ENCODE results near the gene PELI3.

PELI3 gene

GRCh38 chr11:66475349-66476172 lies 8.9 kb downstream of the PELI3 start:
- DNase-seq (no peak), ATAC-seq (no peak)

GRCh38 chr11:66476173-66476840 lies 9.6 kb downstream of the PELI3 start:
- ATAC-seq (no peak), DNase-seq (no peak)

DNA sequence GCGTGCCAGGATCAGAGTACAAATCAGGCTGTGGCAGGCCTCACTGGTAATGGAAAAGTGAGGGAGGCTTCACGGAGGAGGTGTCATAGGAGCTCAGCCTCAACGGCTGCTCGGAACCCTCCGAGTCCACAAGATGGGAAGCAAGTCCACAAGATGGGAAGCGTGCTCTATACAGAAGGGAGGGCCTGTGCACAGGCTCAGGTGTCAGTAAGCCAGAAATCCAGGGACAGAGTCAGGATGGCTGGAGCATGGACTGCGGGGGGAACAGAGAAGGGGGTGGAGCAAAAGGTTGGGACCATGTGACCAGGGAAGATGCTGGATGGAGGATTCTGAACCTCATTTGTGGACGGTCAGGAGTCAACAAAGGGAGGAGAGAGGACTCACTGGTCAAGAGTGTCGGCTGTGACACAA lies 10.1 kb downstream of the PELI3 start:
- DNase-seq, result no peak

GRCh38 chr11:66477263-66478201 lies 10.8 kb downstream of the PELI3 start:
- ATAC-seq (no peak), DNase-seq (no peak)

More for the DNA sequence above, 10.1 kb downstream of the PELI3 start:
- ATAC-seq, result no peak

DNA sequence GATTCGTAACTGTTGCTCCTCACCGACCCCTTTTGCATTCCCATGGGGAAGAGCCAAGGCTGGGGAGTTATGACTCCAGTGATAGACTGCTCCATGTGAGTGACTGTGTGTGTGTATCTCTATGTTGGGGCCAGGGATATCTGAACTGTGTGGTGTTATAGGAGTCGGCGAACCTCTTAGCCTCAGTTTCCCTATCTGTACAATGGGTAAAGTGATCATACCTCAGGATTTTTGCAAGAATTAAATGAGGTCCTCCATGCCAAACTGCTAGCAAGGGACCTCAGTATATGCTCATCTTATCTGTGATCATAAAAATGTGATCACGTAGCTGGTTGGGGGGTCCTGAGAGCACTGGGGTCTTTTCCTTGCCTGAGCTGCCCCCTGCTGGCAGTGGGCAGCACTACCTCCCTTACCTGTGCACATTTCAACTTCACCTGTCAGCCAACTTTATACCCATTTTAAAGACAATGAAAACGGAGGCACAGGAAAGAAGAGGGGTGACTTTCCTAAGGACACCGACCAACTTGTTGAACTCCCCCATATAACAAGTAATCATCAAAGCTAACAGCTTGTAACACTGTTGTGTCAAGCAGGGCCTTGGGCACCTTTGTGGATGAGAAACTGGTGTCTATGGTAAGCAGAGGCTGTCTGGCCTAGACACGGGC lies 12.2 kb downstream of the PELI3 start:
- ATAC-seq (no peak), DNase-seq (peak; percentile 60)

GRCh38 chr11:66479394-66480116 lies 12.8 kb downstream of the PELI3 start:
- DNase-seq, result no peak
- ATAC-seq, result no peak

- DNase-seq (peak; percentile 98), ATAC-seq (peak; percentile 99)
These were observed 13.6 kb downstream of the PELI3 start, which contains the start of gene DPP3 for GRCh38 chr11:66480117-66480938. TSS of gene DPP3 (plus strand) at chr11:66480434. CDS start at chr11:66482201, 1,767 bp downstream.

DNA sequence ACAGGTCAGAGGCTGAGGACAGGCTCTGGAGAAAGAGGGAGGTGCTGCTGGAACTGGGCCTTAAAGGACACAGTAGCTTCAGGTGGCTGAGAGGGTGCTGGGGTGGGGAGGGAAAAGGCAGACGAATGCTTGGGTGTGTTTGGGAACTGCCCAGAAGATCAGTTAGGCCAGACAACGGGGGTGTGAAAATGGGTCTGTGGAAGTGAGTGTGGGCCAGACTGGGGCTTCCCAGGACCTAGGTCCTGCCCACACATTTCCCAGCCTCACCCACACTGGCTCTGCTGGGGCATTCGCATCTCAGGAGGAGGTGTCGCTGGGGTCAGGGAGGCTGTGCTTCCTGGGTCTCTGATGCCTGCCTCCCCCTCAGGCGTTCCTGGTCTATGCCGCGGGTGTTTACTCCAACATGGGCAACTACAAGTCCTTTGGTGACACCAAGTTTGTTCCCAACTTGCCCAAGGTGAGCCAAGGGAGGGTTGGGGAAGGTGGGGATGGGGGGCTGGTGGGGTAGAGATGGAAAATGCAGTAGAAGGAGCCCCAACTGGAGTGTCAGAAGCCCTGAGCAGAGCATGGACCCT lies 18.2 kb downstream of the PELI3 start:
- DNase-seq (no peak), ATAC-seq (no peak)

- no peak for DNase-seq
- ATAC-seq, result no peak
These were observed 22.3 kb downstream of the PELI3 start for GRCh38 chr11:66488957-66489356.

DNA sequence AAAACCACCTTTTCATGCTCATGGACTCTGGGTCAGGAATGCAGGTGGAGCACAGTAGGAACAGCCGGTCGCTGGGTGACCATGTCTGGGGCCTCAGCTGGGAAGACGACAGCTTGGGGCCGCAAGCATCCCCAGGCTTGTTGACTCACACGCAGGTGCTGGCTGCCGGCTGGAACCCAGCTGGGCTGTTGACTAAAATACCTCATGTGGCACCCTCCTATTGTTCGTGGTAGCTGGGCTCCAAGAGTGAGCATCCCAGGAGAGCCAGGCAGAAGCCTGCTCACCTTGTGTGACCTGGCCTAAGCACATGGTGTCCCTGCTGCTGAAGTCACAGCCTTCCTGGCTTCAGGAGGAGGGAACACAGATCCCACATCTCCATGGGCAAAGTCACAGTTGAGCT lies 22.9 kb downstream of the PELI3 start:
- ATAC-seq, result no peak
- no peak for DNase-seq

GRCh38 chr11:66491315-66491935 lies 24.7 kb downstream of the PELI3 start:
- ATAC-seq (no peak), DNase-seq (no peak)

DNA sequence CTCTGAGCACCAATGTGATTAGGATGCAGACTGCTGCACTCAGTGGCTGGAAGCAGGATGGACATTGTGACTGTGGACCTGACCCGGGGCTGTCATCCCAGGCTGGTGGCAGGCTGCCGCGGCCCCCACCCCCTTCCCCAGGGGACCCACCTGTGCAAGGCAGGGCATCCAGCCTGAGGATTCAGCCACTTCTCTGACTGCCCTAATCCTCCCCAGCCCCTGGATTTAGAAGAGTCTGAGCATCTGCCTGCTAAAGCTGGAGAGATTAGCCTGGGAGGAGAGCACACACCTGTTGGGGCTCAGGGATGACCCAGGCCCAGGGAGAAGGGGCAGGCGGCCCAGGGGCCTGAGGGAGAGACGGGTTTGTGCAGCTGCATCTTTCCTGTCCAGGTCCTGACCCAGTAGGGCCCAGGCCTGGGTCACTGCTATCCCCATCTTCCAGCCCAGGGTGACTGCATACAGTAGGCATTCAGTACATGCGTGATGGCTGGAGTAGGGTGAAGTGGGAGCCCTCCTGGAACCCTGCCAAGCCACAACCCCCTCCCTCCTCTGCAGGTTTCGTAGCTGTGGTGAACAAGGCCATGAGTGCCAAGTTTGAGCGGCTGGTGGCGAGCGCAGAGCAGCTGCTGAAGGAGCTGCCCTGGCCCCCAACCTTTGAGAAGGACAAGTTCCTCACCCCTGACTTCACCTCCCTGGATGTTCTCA lies 25.6 kb downstream of the PELI3 start:
- DNase-seq (no peak), ATAC-seq (no peak)

DNA sequence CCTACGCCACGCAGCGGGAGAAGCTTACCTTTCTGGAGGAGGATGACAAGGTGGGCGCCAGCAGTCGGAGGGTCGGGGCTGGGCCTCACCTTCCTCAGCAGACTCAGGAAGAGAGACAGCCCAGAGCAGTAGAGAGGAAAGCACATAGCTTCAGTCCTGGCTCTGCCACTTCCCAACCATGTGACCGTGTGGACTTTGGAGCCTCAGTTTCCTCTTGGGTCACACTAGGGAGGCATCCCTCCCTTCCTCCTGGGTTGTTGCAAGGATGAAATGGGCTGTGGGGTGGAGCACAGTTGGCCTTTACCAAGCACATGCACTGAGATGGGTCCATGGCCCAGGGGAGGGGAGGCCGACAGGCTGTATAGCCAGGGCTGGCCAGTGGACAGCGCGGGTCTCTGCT lies 26.4 kb downstream of the PELI3 start:
- DNase-seq (no peak), ATAC-seq (no peak)

DNA sequence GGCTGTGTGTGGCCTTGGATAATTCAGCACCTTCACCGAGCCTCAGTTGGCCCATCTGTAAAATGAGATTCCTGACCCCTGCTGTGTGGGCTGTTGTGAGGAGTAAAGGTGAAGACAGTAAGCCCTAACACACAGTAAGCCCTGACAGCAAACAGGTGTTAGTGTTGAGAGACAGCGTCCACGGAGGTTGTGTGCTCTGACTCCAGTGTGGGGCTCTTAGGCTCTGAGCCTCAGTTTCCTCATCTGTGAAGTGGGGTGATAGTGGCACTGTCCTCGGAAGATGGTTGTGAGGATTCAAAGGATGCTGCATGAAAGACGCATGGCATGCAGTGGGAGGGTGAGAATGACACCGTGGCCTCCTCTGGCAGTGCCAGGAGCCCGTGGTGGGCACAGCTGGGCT lies 27.8 kb downstream of the PELI3 start:
- ATAC-seq (no peak), DNase-seq (no peak)

DNA sequence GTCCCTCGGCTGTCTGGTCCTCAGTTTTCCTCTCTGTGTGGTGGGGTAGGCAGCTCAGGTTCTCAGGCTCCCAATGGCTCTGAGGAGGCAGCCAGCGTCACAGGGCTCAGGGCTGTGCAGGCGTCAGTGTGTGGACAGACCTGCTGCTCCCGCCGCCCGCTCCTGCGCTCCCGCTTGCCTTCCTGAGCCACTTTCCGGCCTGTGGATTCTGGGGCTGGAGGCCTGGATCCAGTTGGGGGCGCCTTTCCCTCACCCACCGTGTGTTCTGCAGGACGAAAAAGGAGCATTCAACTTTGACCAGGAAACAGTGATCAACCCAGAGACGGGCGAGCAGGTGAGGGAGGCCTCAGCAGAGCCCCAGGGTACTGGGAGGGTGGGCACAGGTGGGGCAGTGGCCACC lies 28.2 kb downstream of the PELI3 start:
- DNase-seq, result no peak
- no peak for ATAC-seq

- peak; percentile 24 for ATAC-seq
- peak; percentile 35 for DNase-seq
These were observed 28.7 kb downstream of the PELI3 start for GRCh38 chr11:66495401-66495854.

DNA sequence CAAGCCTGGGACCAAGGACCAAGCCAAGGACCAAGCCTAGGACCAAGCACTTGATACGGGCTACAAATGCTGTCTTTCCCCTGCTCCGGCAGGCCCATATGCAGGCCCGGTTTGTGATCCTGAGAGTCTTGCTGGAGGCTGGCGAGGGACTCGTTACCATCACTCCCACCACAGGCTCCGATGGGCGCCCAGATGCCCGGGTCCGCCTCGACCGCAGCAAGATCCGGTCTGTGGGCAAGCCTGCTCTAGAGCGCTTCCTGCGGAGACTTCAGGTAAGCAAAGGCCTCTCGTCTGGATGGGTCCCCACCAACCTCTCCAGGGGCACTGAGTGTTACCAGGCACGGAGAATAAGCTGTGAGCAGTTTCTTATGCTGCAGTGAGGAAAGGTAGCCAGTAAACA lies 30.5 kb downstream of the PELI3 start:
- DNase-seq (no peak), ATAC-seq (no peak)

DNA sequence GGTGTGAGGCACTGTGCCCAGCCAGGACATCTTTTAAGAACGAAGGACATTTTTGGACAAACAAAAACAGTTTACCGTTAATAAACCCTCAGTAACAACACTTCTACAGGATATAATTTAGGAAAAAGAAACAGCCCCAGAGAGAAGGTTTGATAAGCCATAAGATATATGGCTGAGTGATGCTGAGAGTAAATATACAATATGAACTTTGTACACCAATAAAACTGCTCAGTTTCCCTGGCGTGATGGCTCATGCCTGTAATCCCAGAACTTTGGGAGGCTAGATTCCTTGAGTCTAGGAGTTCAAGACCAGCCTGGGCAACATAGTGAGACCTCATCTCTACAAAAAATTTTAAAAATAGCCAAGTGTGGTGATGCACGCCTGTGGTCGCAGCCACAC lies 31.8 kb downstream of the PELI3 start:
- no peak for ATAC-seq

More for the DNA sequence above, 31.8 kb downstream of the PELI3 start:
- no peak for DNase-seq

All from stimulated activated naive CD8-positive, alpha-beta T cell treated with anti-CD3 and anti-CD28 coated beads, Interleukin-15, Interleukin-2, amounts not matched to agents 100 U/mL and 50 U/mL, for 24 hours (primary cell).